ENCODE measurements around the gene GPHN.

DNA sequence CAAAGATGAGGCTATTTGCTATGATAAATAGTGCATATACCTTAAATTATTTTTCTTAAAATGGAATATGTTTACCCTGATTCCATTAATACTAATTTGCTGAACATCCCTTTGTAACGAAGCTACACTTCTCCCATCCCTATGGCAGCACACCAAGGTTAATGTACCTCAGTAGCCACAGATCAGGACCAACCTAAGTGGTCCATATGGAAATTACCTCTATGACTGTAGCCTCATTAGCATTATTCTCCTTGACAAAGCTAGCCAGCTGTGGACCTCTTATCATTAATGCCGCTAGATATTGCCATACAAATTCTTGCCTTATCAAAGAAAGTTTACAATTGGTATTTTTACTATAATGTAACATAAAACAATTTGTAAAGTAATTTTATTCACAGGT lies 604.4 kb downstream of the GPHN start:
- TF ChIP-seq, protein P1, sequence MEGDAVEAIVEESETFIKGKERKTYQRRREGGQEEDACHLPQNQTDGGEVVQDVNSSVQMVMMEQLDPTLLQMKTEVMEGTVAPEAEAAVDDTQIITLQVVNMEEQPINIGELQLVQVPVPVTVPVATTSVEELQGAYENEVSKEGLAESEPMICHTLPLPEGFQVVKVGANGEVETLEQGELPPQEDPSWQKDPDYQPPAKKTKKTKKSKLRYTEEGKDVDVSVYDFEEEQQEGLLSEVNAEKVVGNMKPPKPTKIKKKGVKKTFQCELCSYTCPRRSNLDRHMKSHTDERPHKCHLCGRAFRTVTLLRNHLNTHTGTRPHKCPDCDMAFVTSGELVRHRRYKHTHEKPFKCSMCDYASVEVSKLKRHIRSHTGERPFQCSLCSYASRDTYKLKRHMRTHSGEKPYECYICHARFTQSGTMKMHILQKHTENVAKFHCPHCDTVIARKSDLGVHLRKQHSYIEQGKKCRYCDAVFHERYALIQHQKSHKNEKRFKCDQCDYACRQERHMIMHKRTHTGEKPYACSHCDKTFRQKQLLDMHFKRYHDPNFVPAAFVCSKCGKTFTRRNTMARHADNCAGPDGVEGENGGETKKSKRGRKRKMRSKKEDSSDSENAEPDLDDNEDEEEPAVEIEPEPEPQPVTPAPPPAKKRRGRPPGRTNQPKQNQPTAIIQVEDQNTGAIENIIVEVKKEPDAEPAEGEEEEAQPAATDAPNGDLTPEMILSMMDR (IDR thresholded peaks at IDR 0.05), result no peak
- no peak for TF ChIP-seq POLR2AphosphoS5 (IDR thresholded peaks at IDR 0.05; ENCODE audit: low read depth, low read length)
- TF ChIP-seq SIN3A (IDR thresholded peaks at IDR 0.05; ENCODE audit: borderline replicate concordance, low read depth, low read length), result no peak
- no peak for TF ChIP-seq NRF1 (IDR thresholded peaks at IDR 0.05; ENCODE audit: low read depth, low read length)
- TF ChIP-seq RFX5 (IDR thresholded peaks at IDR 0.05; ENCODE audit: low read length), result no peak
- TF ChIP-seq RAD21 (IDR thresholded peaks at IDR 0.05; ENCODE audit: low read length), result no peak
- no peak for TF ChIP-seq EP300 (IDR thresholded peaks at IDR 0.05; ENCODE audit: borderline replicate concordance in 1 of 2, low read depth in 1 of 2, low read length in 1 of 2)
- no peak for TF ChIP-seq FOSL2 (IDR thresholded peaks at IDR 0.05; ENCODE audit: borderline replicate concordance, low read depth)
- no peak for TF ChIP-seq MXI1 (IDR thresholded peaks at IDR 0.05; ENCODE audit: low read depth, low read length)
- TF ChIP-seq TAF1 (IDR thresholded peaks at IDR 0.05; ENCODE audit: borderline replicate concordance, low read depth, low read length), result no peak
- TF ChIP-seq, protein P2, sequence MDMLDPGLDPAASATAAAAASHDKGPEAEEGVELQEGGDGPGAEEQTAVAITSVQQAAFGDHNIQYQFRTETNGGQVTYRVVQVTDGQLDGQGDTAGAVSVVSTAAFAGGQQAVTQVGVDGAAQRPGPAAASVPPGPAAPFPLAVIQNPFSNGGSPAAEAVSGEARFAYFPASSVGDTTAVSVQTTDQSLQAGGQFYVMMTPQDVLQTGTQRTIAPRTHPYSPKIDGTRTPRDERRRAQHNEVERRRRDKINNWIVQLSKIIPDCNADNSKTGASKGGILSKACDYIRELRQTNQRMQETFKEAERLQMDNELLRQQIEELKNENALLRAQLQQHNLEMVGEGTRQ (IDR thresholded peaks at IDR 0.05; ENCODE audit: borderline replicate concordance, low read depth, low read length), result no peak
- TF ChIP-seq, protein P3, sequence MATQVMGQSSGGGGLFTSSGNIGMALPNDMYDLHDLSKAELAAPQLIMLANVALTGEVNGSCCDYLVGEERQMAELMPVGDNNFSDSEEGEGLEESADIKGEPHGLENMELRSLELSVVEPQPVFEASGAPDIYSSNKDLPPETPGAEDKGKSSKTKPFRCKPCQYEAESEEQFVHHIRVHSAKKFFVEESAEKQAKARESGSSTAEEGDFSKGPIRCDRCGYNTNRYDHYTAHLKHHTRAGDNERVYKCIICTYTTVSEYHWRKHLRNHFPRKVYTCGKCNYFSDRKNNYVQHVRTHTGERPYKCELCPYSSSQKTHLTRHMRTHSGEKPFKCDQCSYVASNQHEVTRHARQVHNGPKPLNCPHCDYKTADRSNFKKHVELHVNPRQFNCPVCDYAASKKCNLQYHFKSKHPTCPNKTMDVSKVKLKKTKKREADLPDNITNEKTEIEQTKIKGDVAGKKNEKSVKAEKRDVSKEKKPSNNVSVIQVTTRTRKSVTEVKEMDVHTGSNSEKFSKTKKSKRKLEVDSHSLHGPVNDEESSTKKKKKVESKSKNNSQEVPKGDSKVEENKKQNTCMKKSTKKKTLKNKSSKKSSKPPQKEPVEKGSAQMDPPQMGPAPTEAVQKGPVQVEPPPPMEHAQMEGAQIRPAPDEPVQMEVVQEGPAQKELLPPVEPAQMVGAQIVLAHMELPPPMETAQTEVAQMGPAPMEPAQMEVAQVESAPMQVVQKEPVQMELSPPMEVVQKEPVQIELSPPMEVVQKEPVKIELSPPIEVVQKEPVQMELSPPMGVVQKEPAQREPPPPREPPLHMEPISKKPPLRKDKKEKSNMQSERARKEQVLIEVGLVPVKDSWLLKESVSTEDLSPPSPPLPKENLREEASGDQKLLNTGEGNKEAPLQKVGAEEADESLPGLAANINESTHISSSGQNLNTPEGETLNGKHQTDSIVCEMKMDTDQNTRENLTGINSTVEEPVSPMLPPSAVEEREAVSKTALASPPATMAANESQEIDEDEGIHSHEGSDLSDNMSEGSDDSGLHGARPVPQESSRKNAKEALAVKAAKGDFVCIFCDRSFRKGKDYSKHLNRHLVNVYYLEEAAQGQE (IDR thresholded peaks at IDR 0.05; ENCODE audit: low read depth, low read length), result no peak

Measured in SK-N-SH (cell line).